GM12878 (cell line): ENCODE results near the gene ASTN1. TPM values are rescaled to one million over a fixed set of nuclear protein-coding genes. Genes with fewer than 3 reads are reported as not detected.

Experiments used
- ATAC-seq: fragments of 200-7000 bp; cut with Tn5 transposase; 3 replicates; pipeline ENCODE4 v1.9.1; 2020; ENCODE audit warnings: mild to moderate bottlenecking, moderate library complexity
- BruUV-seq: library from RNA; stranded (reverse); fragments of 400-500 nt; replicated peaks from 2 replicates; lab custom pipeline; 2021; lab: Mats Ljungman, UMichigan
- CTCF ChIA-PET: fragments of 300-600 bp; sonication (Branson Sonifier 250); formaldehyde crosslinking; extraction: SDS; loops from one replicate; lab custom pipeline; 2021; ENCODE audit warnings: inconsistent platforms; lab: Yijun Ruan, JAX
- POLR2A ChIA-PET: fragments of 350-600 bp; formaldehyde crosslinking; extraction: SDS; loops from one replicate; lab custom pipeline; 2021; ENCODE audit warnings: inconsistent platforms; lab: Charles Lee
- RAD21 ChIA-PET: fragments of 300-600 bp; sonication (Branson Sonifier 250); formaldehyde crosslinking; loops from one replicate; lab custom pipeline; 2023; ENCODE audit warnings: antibody characterized with exemption; ENCODE audit not compliant: unreplicated experiment; lab: Charles Lee
- SMC1A ChIA-PET: fragments of 300-600 bp; sonication (Branson Sonifier 250); formaldehyde crosslinking; loops from one replicate; lab custom pipeline; 2023; ENCODE audit not compliant: unreplicated experiment, uncharacterized antibody; lab: Charles Lee
- DNase-seq: peaks from one replicate; pipeline ENCODE4 v3.0.0-alpha.2; 2011; ENCODE audit warnings: low read depth, low spot score
- FAIRE-seq: peaks from 3 replicates; lab custom pipeline; 2011; peaks lifted over from hg19 to GRCh38; lab: Jason Lieb, UNC
- H2AFZ ChIP-seq: 2 replicates; pipeline ENCODE4 v1.6.0; 2011; ENCODE audit warnings: low read depth, low read length, control low read depth; ENCODE audit not compliant: control insufficient read depth
- H3K27ac ChIP-seq: 2 replicates; pipeline ENCODE4 v1.5.1; 2011; ENCODE audit warnings: control low read depth; ENCODE audit not compliant: control insufficient read depth, insufficient read depth
- H3K27me3 ChIP-seq, 2 experiments: replicated peaks in 1 of 2; 2 replicates each; pipeline versions ENCODE4 v1.6.0 to v1.6.1; 2011; ENCODE audit warnings: low read length in 1 of 2; ENCODE audit not compliant: control insufficient read depth in 2 of 2, insufficient read depth in 2 of 2
- H3K36me3 ChIP-seq, 2 experiments: 2 replicates each; pipeline ENCODE4 v1.5.1; 2011; ENCODE audit warnings: low read length in 1 of 2; ENCODE audit not compliant: control insufficient read depth in 2 of 2, insufficient read depth in 2 of 2
- H3K4me1 ChIP-seq: 2 replicates; pipeline ENCODE4 v1.6.1; 2011; ENCODE audit warnings: mild to moderate bottlenecking, low read length, moderate library complexity, mixed read lengths; ENCODE audit not compliant: control insufficient read depth, insufficient read depth
- H3K4me2 ChIP-seq: 2 replicates; pipeline ENCODE4 v1.6.0; 2011; ENCODE audit warnings: control low read depth; ENCODE audit not compliant: control insufficient read depth, insufficient read depth
- H3K4me3 ChIP-seq: fragments of 200-600 bp; sonication (generic); 2 replicates; pipeline ENCODE4 v1.5.1; 2016
- H3K79me2 ChIP-seq: 2 replicates; pipeline ENCODE4 v1.6.0; 2011; ENCODE audit warnings: low read length; ENCODE audit not compliant: control insufficient read depth, insufficient read depth
- H3K9ac ChIP-seq: 2 replicates; pipeline ENCODE4 v1.8.0; 2011; ENCODE audit warnings: low read length, control low read depth, mixed read lengths; ENCODE audit not compliant: control insufficient read depth, insufficient read depth
- H3K9me3 ChIP-seq: replicated peaks from 3 replicates; pipeline ENCODE4 v1.5.1; 2011; ENCODE audit warnings: mild to moderate bottlenecking, low read length; ENCODE audit not compliant: control insufficient read depth, insufficient read depth
- H4K20me1 ChIP-seq: 2 replicates; pipeline ENCODE4 v1.6.0; 2011; ENCODE audit not compliant: control insufficient read depth, insufficient read depth
- CBX5 ChIP-seq: sonication (generic); IDR thresholded peaks from 2 replicates; pipeline ENCODE4 v1.6.1; 2016; ENCODE audit warnings: low read depth, moderate library complexity, mild to moderate bottlenecking, inconsistent platforms
- CTCF ChIP-seq, 3 experiments: IDR thresholded peaks in 2 of 3; conservative IDR thresholded peaks in 1 of 3; 2 replicates each; pipeline ENCODE4 v1.5.1; 2011; ENCODE audit warnings: low read depth in 3 of 3, low read length in 3 of 3, mild to moderate bottlenecking in 3 of 3, control low read depth in 2 of 3, moderate library complexity in 2 of 3, inconsistent platforms in 1 of 3, mixed read lengths in 1 of 3; ENCODE audit not compliant: control insufficient read depth in 2 of 3, insufficient read depth in 1 of 3; ENCODE audit errors: extremely low read depth in 1 of 3
- MXI1 ChIP-seq: fragments of 150-350 bp; IDR thresholded peaks from 2 replicates; pipeline ENCODE4 v1.6.1; 2011; ENCODE audit warnings: low read depth, mild to moderate bottlenecking, inconsistent platforms, low read length, improper control_type of control experiment
- PML ChIP-seq: IDR thresholded peaks from 2 replicates; pipeline ENCODE4 v1.6.1; 2012; ENCODE audit warnings: low read length, inconsistent platforms
- WGBS: methylation state at CpG from one replicate; pipeline ENCODE4 v1.1.6; 2016; ENCODE audit warnings: low lambda C conversion rate; ENCODE audit not compliant: insufficient replicate concordance, insufficient coverage; ENCODE audit errors: missing lambda C conversion rate; 5-methylcytosine and 5-hydroxymethylcytosine counted together
- in situ Hi-C: fragments of 300-500 bp; cut with MboI; formaldehyde crosslinking; loops from 9 replicates; pipeline ENCODE4 v1.14.3; 2018; ENCODE audit warnings: mixed read lengths
- intact Hi-C: fragments of 100-400 bp; cut with micrococcal nuclease; formaldehyde crosslinking; loops from one replicate; pipeline ENCODE4 v1.14.2; 2022; ENCODE audit not compliant: unreplicated experiment
- polyA plus RNA-seq, 11 experiments: library from polyadenylated mRNA; depleted of rRNA in 4 of 11; unstranded in 6 of 11; stranded (reverse) in 5 of 11; fragments of >200 nt; fragmentation: Nextera tagmentation in 4 of 11; fragmentation: Illumina TruSeq in 1 of 11; extraction: Ambion mirVana in 4 of 11; extraction: Trizol in 1 of 11; gene quantifications; 1 replicate in 1 of 11; 2 replicates in 10 of 11; pipeline versions ENCODE4 v1.2.1 to v1.2.3, GENCODE V29; 2011 to 2016; ENCODE audit warnings: inconsistent platforms in 2 of 11, missing spikeins in 2 of 11, low read depth in 1 of 11
- total RNA-seq, 4 experiments: library from RNA; depleted of rRNA in 3 of 4; stranded (reverse); fragments of >200 nt in 3 of 4; fragmentation: Illumina TruSeq in 1 of 4; extraction: Trizol in 1 of 4; gene quantifications; 2 replicates each; pipeline versions ENCODE4 v1.2.1 to v1.2.3, GENCODE V29; 2013 to 2021

The ASTN1 gene
- total and polyA plus RNA-seq, 10 of the 15 experiments (the other 5 are each of a cell fraction or from before 2014, with no cell fraction given), result 0.04 TPM; not detected in 9

- DNase-seq (no peak), ATAC-seq (peak; percentile 59), FAIRE-seq (no peak)
- H3K9me3 ChIP-seq, result no peaks in the 10 kb centered on the region
- TF ChIP-seq CTCF (IDR thresholded peaks at IDR 0.05 in 2 of 3, conservative IDR thresholded peaks at IDR 0.05 in 1 of 3; ENCODE audit: control insufficient read depth in 2 of 3, extremely low read depth in 1 of 3, insufficient read depth in 1 of 3, low read depth in 3 of 3, low read length in 3 of 3), result peak in 1 of 3 experiments; percentile 13; a peak in 1 of 6 replicates
- no peak for TF ChIP-seq MXI1
- TF ChIP-seq CBX5, result no peak
- TF ChIP-seq PML, result no peak
- H3K79me2 ChIP-seq, result no peaks in the 10 kb centered on the region
- H3K4me3 ChIP-seq, result no peak overlapping the region
- H2AFZ ChIP-seq, result no peak overlapping the region
- H3K9ac ChIP-seq, result no peak overlapping the region
- H4K20me1 ChIP-seq, result no peaks in the 10 kb centered on the region
- H3K4me1 ChIP-seq, result no peaks in the 10 kb centered on the region
- RAD21 ChIA-PET, result no interaction called here
- no peak overlapping the region for H3K4me2 ChIP-seq
- 14% methylated on average over 12 of the region's 12 CpGs for WGBS
- in situ Hi-C loops (no loop called here), intact Hi-C loops (no loop called here)
- BruUV-seq, result no TSS peak
- SMC1A ChIA-PET, result interaction anchor here (2.3 kb wide), 1 partner anchor 319 kb away, joined by 9 read pairs; no protein-coding TSS in a partner anchor
- peaks cover 0 to 3% of the 10 kb centered on the region in 2 experiments; a peak in 2 of 4 replicates for H3K27me3 ChIP-seq
- no peak overlapping the region for H3K27ac ChIP-seq
- no peaks in the 10 kb centered on the region for H3K36me3 ChIP-seq
- CTCF ChIA-PET, result interaction anchor here (0.6 to 4.9 kb wide), 3 partner anchors 16 to 319 kb away, joined by 5 to 47 read pairs (median 7); no protein-coding TSS in a partner anchor
- POLR2A ChIA-PET, result no interaction called here
Measured at GRCh38 chr1:176878750-176879536, 285.6 kb downstream of the ASTN1 start.
